Heart left ventricle (tissue), 13 donors: ENCODE data around the gene MYH6.

Experiments used
- CTCF ChIP-seq, 12 donors: fragments of 200-600 bp; sonication (generic) in 4 of 12; IDR thresholded peaks; one replicate each; pipeline versions ENCODE4 v1.5.0 to v1.8.0; 2018 to 2022; ENCODE audit warnings: antibody characterized with exemption in 12 of 12, mild to moderate bottlenecking in 5 of 12
- POLR2A ChIP-seq, 2 donors: fragments of 450-650 bp; IDR thresholded peaks; one replicate each; pipeline ENCODE4 v1.6.1; 2017; ENCODE audit warnings: antibody characterized with exemption in 2 of 2, mild to moderate bottlenecking in 2 of 2, moderate library complexity in 2 of 2
- donor health status: ischemic (EF 13 %, LVEDD 7.1; RV severe dilation, severe dysfunction).
- donor health status: DM: no; HTN: yes; CAD: no.
- donor health status: DM: no; HTN: no; CAD: no.
- donor health status: ischemic (EF 25% LVEDD 6.9; RV normal size, moderate dysfunction).
- donor health status: ischemic (EF 25% LVEDD 5.7; RV mildly dilated, moderate dysfunction).
- donor health status: ischemic (EF 35%, LVEDD 5.7; RV mildly dilated, moderate dysfunction).
- donor health status: nonischemic (EF 11% LVEDD 7.7; RV severe dilation, severe dysfunction).
- donor health status: DM: yes; HTN: yes; CAD: no.
- donor health status: PGD.
- donor health status: ischemic (EF 29% LVEDD 5.4; RV normal size, mild dysfunction).
- donor health status: nonischemic (EF 23%, LVEDD 6.1; RV moderate dilation, normal function).

GRCh38 chr14:23432946-23433345, 24.9 kb upstream of the MYH6 start:
- no peak for TF ChIP-seq CTCF (IDR thresholded peaks at IDR 0.05)
- no peak for TF ChIP-seq POLR2A (IDR thresholded peaks at IDR 0.05)
